HG02571 (cell line): ENCODE results near the gene C1orf56.
"Not testable (repeated sequence)": the region's sequence is repeated elsewhere in the genome, so short reads cannot be mapped to it uniquely, and the experiment has no call there.

Experiments used
- ATAC-seq: cut with Tn5 transposase; IDR thresholded peaks from one replicate; pipeline ENCODE4 v1.9.1; 2021; ENCODE audit warnings: mild to moderate bottlenecking, moderate library complexity; ENCODE audit not compliant: unreplicated experiment

Gene C1orf56

GRCh38 chr1:151060657-151061421 lies 13.3 kb downstream of the C1orf56 start:
- ATAC-seq, result no peak

DNA sequence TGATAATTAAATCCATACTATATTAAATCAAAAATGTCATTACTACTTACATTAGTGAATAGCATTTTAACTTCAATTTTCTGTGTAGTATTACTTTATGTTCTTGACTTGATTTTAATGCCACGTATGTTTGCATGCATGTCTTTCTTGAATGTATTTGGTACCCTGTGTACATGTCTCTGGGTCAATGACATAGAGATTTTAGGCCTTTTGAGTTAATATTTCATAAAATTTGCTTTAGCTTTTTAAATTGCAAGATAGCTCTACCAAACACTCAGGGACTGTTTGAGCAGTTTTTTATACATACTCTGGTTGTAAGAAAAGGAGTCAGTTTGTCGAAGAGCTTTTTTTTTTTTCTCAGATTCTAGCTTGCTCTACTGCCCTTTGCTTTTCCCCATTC lies 14.2 kb downstream of the C1orf56 start:
- no peak for ATAC-seq

DNA sequence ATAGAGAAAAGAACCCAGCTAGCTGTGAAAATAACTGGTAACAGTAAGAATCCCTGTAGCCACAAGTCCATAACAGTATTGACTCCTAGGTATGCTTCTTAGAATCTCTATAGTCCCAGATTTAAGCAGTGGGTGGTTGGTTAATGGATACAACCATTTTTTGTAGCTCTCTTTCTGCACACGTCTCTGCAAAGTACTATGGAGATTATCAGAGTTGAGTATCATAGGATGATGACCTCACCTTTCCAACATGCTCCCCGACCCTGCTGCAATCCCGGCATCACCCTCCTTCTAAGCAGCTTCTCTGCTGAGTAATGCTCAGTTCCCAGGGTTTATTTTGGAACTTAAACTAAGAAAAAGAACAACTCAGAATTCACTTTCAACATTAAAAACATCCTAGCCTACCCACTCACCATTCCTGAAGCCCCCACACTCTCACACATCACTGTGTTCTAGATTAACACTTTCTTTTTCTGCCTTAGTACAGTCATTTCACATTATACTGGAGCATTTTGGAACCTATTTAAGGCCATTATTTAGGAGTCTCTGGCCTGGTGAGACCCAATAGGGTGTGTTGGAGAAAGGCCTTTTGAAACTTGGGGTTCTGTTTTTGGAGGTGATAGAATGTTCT lies 15.3 kb downstream of the C1orf56 start:
- ATAC-seq, result no peak

DNA sequence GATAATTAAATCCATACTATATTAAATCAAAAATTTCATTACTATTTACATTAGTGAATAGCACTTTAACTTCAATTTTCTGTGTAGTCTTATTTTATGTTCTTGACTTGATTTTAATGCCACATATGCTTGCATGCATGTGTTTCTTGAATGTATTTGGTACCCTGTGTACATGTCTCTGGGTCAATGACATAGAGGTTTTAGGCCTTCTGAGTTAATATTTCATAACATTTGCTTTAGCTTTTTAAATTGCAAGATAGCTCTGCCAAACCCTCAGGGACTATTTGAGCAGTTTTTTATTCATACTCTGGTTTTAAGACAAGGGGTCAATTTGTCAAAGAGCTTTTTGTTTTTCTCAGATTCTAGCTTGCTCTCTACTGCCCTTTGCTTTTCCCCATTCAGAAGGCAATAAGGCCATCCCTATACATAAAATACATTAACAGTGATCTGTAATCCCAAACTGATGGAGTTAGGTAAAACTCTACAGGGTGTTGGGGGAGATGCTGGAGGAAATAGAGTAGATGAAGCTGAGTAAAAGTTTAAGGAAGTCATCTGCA lies 17.6 kb downstream of the C1orf56 start:
- no peak for ATAC-seq

- no peak for ATAC-seq
Measured at GRCh38 chr1:151067185-151067584, 19.6 kb downstream of the C1orf56 start.

DNA sequence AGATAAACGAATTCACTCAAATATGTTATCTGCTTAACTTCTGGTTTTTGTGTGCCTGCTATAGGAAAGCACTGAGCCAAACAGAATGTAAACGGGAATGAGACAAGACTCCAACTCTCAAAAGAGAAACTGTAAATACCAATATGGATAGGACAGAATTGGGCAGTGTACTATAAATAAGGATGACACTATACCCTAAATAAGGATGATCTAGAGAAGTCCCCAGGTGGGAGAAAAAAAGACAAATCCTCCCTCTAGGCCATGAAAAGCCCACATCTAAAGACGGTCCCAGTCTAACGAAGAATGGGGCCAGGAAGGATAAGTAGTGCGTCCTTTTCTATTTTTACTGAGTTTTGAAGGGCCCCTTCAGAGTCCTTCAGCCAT lies 21.5 kb downstream of the C1orf56 start:
- no peak for ATAC-seq

DNA sequence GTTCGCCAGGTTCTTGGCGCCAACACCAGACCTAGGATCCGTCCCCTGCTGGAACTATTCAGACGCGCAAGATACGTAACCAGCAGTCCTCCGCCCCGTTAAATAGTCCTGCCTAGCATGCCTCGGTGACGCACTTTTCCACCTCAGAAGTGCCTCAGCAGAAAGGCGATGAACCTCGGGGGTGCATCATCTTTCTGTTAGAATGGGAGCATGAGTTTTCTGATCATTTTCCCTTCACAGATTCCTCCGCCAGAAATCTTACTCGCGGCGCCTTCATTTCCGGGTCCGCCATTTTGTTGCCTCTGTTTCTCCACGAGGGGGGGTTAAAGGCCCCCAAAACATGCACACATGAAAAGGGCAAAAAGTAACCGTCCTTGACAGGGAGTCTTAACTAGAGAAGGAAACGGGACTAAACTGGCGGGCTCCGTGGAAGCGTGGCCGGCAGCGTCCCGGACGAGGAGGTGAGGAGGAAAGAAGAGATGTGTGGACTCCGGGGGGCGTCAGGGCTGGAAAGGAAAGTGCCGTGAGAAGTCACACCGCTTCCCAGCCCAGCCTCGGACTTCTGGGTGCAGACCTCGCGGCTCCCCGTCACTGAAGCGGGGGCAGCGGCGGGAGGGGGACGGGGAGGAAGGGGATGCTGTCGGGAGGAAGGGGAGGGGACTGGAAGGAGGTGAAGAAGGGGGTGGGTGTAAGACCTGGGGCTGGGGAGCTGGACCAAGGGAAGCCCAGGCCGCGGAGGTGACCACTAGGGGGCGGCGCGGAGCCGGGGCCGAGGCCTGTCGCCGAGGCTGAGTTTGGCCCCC lies 23.1 kb downstream of the C1orf56 start, which contains the start of gene GABPB2:
Gene GABPB2, plus strand, starts transcription at position 288 of the 803 bp plus-strand sequence. CDS start 17,429 bp downstream, outside the sequence.
- peak; percentile 72 for ATAC-seq

- ATAC-seq, result no peak
Measured at GRCh38 chr1:151072224-151072623, 24.7 kb downstream of the C1orf56 start.

DNA sequence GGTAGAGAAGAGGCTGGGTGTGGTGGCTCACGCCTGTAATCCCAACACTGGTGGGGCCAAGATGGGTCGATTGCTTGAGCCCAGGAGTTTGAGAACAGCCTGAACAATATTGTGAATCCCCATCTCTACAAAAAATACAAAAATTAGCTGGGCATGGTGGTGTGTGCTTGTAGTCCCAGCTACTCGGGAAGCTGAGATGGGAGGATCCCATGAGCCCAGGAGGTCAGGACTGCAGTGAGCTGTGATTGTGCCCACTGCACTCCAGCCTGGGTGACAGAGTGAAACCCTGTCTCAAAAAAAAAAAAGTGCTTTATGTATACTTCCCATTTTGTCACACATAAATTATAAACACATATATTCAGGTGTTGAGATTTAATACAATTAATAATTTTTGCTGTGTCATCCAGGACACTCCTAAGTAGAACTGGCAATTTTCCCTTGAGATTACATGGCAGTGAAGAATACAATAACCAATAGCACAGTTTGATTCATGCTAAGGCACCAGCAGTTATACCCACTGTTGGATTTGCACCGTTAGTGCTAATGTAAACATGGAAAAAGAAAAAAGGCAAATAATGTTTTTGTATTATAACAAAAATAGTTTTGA lies 38.5 kb downstream of the C1orf56 start:
- ATAC-seq, result no peak

DNA sequence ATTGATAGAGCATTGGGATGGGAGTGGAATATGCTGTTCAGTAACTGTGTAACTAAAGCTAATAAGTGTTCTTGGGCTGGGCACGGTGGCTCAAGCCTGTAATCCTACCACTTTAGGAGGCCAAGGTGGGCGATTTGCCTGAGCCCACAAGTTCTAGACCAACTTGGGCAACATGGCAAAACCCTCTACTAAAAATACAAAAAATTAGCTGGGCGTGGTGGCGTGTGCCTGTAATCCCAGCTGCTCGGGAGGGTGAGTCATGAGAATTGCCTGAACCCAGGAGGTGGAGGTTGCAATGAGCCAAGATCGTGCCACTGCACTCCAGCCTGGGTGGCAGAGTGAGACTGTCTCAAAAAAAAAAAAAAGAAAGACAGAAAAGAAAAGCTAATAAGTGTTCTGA lies 49.9 kb downstream of the C1orf56 start:
- not testable (repeated sequence) for ATAC-seq

GRCh38 chr1:151098126-151098525 lies 50.6 kb downstream of the C1orf56 start:
- no peak for ATAC-seq
